Measurements from ENCODE around the gene CAB39.

CAB39 gene

GRCh38 chr2:230712443-230713330, at the start of gene CAB39:
TSS of gene CAB39 (plus strand) at chr2:230712842. CDS start at chr2:230760002, 47,160 bp downstream.
- peak; percentile 83 for DNase-seq

DNA sequence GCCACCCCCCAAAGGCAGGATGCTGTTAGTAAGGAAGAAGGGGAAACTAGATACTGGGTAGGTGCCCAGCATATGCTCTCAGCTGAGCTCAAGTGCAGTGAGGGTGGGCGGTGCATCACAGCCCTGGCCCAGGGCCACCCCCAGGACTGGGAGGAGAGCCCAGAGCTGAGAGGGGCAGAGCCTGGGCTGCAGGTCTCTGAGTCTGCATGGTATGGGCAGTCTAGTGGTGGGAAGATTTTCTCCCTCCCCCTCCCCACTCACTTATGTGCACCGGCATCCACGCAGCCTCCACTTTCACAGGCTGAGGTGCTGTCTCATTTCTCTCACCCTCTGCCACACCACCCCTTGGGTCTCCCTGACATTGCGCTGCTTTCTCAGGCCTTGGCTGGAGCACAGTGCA, 48.5 kb upstream of the CAB39 start:
- no peak for DNase-seq

- DNase-seq, result no peak
Measured at GRCh38 chr2:230664844-230665243, 47.8 kb upstream of the CAB39 start.

- no peak for DNase-seq
Measured at GRCh38 chr2:230665263-230665691, 47.4 kb upstream of the CAB39 start.

DNA sequence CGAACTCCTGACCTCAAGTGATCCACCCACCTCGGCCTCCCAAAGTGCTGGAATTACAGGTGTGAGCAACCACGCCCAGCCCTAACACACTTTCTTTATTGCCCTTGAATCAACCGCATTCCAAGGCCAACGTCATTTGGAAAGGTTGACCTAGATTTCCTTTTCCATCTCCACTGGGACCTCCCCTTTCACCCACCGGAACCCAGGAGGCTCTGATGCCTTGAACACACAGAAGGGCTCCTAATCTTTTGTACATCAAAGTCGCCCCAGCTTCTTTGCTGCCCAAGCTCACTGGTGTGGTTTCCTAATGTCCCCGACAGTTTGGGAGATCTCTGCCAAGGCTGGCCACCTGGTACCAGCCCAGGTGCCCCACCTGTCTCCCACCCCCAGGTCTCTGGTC, 46.2 kb upstream of the CAB39 start:
- DNase-seq, result no peak

GRCh38 chr2:230666885-230667712, 45.5 kb upstream of the CAB39 start:
- DNase-seq, result no peak

- DNase-seq, result no peak
Measured at GRCh38 chr2:230668184-230668938, 44.3 kb upstream of the CAB39 start.

DNA sequence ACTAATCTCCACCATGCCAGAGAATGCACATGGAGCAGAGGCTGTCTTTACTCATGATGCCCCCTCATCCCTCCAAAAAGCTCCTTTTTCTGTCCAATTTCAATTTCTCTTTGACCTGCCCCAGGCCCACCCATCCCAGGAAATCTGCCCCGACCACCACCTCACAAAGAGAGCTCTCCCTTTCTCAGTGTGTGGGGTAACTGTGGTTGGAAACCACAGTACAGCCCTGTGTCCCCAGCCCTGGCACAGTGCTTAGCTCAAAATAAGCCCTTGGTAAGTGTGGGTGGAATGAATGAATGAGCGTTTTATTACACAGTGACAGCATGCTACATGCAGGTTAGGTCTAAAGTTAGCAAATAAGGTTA, 43.7 kb upstream of the CAB39 start:
- DNase-seq, result no peak

- no peak for DNase-seq
Measured at GRCh38 chr2:230669386-230669950, 43.2 kb upstream of the CAB39 start.

- no peak for DNase-seq
Measured at GRCh38 chr2:230671117-230671516, 41.5 kb upstream of the CAB39 start.

DNA sequence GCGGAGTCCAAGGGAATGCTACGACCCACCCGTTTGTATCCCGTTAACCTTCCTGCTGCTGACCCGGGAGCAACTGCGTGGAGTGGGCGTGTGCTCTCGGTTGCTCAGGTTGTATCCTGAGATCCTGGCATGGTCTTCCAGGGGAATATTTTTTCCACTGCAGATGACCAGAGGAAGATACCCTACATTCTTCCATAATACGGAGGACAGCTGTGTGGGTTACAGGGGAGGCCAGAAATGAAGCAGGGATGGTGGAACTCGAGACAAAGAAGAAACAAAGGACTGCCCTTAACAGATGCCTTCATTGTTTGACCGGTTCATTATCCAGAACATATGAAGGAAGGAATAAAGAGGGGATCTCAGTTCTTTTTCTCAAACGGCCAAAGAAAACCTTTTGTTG, 39.8 kb upstream of the CAB39 start:
- DNase-seq, result no peak

- DNase-seq, result no peak
Measured at GRCh38 chr2:230674401-230674800, 38.2 kb upstream of the CAB39 start.

GRCh38 chr2:230674966-230675672, 37.5 kb upstream of the CAB39 start:
- DNase-seq, result no peak

GRCh38 chr2:230676546-230676945, 36.1 kb upstream of the CAB39 start:
- no peak for DNase-seq

DNA sequence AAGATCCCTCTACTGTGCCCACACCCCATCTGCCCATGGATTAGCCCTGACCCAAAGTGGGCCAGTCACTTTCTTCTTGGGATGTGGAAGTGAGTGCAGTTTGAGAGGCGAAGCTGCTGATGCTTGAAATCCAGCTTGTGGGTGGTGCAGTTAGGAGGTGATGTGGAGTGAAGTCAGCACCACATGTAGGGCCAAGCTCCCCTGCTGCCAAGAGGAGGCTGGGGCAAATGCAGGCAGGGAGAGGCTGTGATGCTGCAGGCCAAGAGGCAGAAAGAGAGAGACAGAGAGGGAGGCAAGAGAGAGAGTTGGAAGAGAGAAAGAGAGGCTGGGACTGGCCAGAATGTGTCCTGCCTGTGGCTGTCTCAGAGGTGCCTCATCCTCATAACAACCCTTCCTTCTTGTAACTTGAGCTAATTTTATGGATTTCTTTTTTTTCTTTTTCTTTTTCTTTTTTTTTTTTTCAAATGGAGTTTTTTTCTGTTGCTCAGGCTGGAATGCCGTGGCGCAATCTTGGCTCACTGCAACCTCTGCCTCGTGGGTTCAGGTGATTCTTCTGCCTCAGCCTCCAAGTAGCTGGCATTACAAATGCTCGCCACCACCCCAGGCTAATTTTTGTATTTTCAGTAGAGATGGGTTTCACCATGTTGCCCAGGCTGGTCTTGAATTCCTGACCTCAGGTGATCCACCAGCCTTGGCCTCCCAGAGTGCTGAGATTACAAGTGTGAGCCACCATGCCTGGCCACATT, 35.3 kb upstream of the CAB39 start:
- no peak for DNase-seq

DNA sequence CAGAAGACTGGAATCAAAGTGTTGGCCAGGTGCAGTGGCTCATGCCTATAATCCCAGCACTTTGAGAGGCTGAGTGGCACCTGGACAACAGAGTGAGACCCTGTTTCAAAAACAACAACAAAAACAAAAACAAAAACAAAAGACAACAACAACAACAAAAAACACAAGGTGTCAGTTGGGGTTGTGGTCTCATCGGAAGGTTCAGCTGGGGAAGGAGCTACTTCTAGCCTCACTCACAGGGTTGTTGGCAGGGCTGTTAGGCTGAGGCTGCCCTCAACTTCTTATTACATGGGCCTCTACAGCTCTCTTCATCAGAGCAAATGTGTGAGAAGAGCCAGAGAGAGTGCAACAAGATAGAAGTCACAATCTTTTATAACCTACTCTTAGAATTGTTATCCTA, 34.6 kb upstream of the CAB39 start:
- DNase-seq, result no peak

DNA sequence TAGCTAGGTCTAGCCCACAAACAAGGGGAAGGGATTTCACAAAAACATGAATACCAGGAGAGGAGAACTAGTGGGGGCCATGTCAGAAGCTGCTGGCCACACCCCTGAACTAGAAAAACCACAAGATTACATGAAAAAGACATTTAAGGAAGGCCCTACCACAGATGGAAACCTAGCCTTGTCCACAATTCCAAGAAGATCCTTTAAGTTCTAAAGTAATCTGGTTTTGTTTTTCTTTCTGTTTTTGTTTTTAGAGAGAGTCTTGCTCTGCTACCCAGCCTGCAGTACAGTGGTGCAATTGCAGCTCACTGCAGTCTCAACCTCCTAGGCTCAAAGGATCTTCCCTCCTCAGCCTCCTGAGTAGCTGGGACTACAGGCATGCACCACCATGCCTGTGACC, 34.2 kb upstream of the CAB39 start:
- no peak for DNase-seq

GRCh38 chr2:230680463-230681170, 32.0 kb upstream of the CAB39 start:
- no peak for DNase-seq

DNA sequence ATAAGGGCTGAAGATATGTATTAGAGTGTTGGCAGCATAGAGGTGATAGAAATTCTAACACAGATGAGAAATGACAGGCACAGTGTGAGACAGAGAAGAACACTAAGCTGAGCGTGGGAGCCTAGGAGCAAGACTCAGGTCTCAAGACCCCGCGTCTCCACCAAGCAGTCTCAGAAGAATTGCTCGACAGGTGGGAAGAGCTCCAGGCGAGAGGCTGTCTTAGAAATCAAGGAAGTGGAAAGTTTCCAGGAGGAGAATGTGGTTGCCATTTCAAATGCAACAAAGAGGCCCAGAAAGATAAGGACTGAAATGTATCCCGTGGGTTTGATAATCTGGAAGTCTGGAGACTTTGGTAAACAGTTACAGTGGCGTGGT, 31.5 kb upstream of the CAB39 start:
- DNase-seq, result no peak

DNA sequence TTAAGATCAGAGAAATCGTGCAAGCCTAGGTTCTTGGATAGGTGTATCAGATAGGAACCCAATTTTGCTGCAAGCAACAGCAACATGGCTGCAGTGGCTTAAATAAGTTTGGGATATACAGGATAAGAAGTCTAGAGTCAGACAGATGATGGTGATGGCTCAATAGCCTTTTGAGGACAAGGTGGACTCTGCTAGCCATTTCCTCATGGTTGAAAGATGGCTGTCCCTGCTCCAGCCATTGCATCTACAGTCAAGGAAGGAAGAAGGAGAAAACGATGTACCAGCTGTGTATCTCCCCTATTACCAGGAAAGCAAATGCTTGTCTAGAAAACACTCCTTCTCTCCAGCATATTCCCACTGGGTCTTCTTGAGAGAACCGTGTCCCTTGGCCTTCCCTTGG, 30.1 kb upstream of the CAB39 start:
- DNase-seq, result no peak

All from NCI-H146 (cell line).